GM12865 (cell line): Measurements from ENCODE around the gene LRTM2.

ENCODE experiments used
- DNase-seq: peaks from one replicate; pipeline ENCODE4 v3.0.0; 2010; ENCODE audit warnings: low read depth
- H3K4me3 ChIP-seq: 2 replicates; pipeline ENCODE4 v1.5.1; 2011; ENCODE audit warnings: mild to moderate bottlenecking, low read depth, low read length, control low read depth
- CTCF ChIP-seq: IDR thresholded peaks from 2 replicates; pipeline ENCODE4 v1.5.1; 2011; ENCODE audit warnings: low read length, control low read depth, low read depth, inconsistent platforms; ENCODE audit not compliant: insufficient read depth; ENCODE audit errors: missing control alignments

LRTM2 gene

GRCh38 chr12:1844661-1845409, 24.5 kb downstream of the LRTM2 start:
- no peak for DNase-seq
- H3K4me3 ChIP-seq, result no peak overlapping the region
- TF ChIP-seq CTCF, result no peak

- DNase-seq, result no peak
- H3K4me3 ChIP-seq, result no peak overlapping the region
- no peak for TF ChIP-seq CTCF
These were observed 25.1 kb downstream of the LRTM2 start for GRCh38 chr12:1845427-1845826.

GRCh38 chr12:1845886-1846285, 25.5 kb downstream of the LRTM2 start:
- no peak overlapping the region for H3K4me3 ChIP-seq
- TF ChIP-seq CTCF, result no peak

GRCh38 chr12:1846421-1847405, 26.3 kb downstream of the LRTM2 start:
- no peak for TF ChIP-seq CTCF
- DNase-seq, result no peak
- H3K4me3 ChIP-seq, result no peak overlapping the region

More at GRCh38 chr12:1845886-1846285, 25.5 kb downstream of the LRTM2 start:
- no peak for DNase-seq

- no peak for TF ChIP-seq CTCF
- DNase-seq, result no peak
- H3K4me3 ChIP-seq, result no peak overlapping the region
These were observed 27.0 kb downstream of the LRTM2 start for GRCh38 chr12:1847411-1847810.

- DNase-seq, result no peak
These were observed 27.8 kb downstream of the LRTM2 start for GRCh38 chr12:1848146-1848545.

More at GRCh38 chr12:1848146-1848545, 27.8 kb downstream of the LRTM2 start:
- H3K4me3 ChIP-seq, result no peak overlapping the region
- no peak for TF ChIP-seq CTCF
